Measurements from ENCODE around the gene EME2.

Gene EME2

GRCh38 chr16:1817716-1818115 lies 45.1 kb downstream of the EME2 start:
- no peak for TF ChIP-seq CTCF (IDR thresholded peaks at IDR 0.05; ENCODE audit: extremely low read depth, insufficient read depth, missing control alignments)
- no peak for DNase-seq (ENCODE audit: low spot score)
- in situ Hi-C loops (cut with MboI; ENCODE audit: low pct_unique_long_range_greater_than_20kb, low sequenced_read_pairs, unreplicated experiment) = no loop called here

GRCh38 chr16:1818204-1818872 lies 45.7 kb downstream of the EME2 start:
- DNase-seq (ENCODE audit: low spot score) = no peak
- in situ Hi-C loops (cut with MboI; ENCODE audit: low pct_unique_long_range_greater_than_20kb, low sequenced_read_pairs, unreplicated experiment) = no loop called here
- TF ChIP-seq CTCF (IDR thresholded peaks at IDR 0.05; ENCODE audit: extremely low read depth, insufficient read depth, missing control alignments) = no peak

GRCh38 chr16:1818873-1819525 lies 46.4 kb downstream of the EME2 start:
- TF ChIP-seq CTCF (IDR thresholded peaks at IDR 0.05; ENCODE audit: extremely low read depth, insufficient read depth, missing control alignments) = no peak
- no peak for DNase-seq (ENCODE audit: low spot score)
- in situ Hi-C loops (cut with MboI; ENCODE audit: low pct_unique_long_range_greater_than_20kb, low sequenced_read_pairs, unreplicated experiment) = no loop called here

- no peak for DNase-seq (ENCODE audit: low spot score)
- no peak for TF ChIP-seq CTCF (IDR thresholded peaks at IDR 0.05; ENCODE audit: extremely low read depth, insufficient read depth, missing control alignments)
- in situ Hi-C loops (cut with MboI; ENCODE audit: low pct_unique_long_range_greater_than_20kb, low sequenced_read_pairs, unreplicated experiment) = no loop called here
Observed at GRCh38 chr16:1819611-1820010, 47.0 kb downstream of the EME2 start.

- DNase-seq (ENCODE audit: low spot score) = no peak
- in situ Hi-C loops (cut with MboI; ENCODE audit: low pct_unique_long_range_greater_than_20kb, low sequenced_read_pairs, unreplicated experiment) = no loop called here
- no peak for TF ChIP-seq CTCF (IDR thresholded peaks at IDR 0.05; ENCODE audit: extremely low read depth, insufficient read depth, missing control alignments)
Observed at GRCh38 chr16:1820096-1820945, 47.7 kb downstream of the EME2 start.

GRCh38 chr16:1820946-1821290 lies 48.3 kb downstream of the EME2 start:
- no peak for DNase-seq (ENCODE audit: low spot score)
- TF ChIP-seq CTCF (IDR thresholded peaks at IDR 0.05; ENCODE audit: extremely low read depth, insufficient read depth, missing control alignments) = no peak
- in situ Hi-C loops (cut with MboI; ENCODE audit: low pct_unique_long_range_greater_than_20kb, low sequenced_read_pairs, unreplicated experiment) = no loop called here

All from GM13977 (cell line).